Measurements from ENCODE around the gene HOXD12.

DNA sequence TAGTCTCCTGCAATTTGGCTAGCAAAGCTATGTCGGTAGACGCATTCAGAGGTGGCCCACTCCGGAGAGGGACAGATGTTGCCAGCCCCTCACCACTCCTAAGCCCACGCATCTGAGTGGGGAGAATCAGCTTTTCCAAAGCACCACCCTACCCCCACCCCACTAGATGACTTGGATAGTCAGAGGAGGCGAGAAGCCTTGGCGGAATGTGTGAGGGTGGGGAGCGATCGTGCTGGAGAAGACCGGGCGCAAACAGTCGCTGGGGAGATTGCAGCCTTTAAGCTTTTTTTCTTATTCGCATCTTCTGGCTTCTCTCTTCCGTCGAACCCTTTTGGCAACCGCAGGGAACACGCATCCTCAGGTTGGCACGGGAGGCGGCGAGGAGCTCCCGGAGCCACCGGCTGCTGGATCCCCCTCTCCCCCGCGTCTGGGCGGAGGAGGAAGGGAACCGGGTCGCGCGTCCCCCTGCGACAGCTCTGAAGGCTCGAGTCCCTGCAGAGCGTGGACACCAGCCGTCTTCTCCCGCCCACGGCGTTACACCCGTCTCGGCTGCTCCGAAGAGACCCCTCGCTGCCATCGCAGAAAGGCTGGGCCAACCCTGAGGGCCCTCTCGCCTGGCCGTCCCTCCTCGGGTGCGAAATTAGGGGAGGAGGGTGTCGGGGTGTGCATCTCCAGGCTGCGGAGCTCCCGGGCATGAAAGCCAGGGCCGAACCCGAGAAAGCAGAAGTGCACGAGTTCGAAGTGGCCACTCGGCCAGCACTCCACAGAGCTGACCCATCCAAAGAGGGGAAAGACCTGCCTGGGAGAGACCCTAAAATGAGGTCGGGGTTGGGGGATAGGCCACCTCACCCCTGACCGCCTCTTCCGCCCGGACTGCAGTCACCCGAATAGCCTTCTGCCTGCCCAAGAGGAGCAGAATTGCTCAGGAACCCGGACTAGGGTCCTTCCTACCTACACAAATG is 28.0 kb upstream of the HOXD12 start:
- TF ChIP-seq, protein P1, sequence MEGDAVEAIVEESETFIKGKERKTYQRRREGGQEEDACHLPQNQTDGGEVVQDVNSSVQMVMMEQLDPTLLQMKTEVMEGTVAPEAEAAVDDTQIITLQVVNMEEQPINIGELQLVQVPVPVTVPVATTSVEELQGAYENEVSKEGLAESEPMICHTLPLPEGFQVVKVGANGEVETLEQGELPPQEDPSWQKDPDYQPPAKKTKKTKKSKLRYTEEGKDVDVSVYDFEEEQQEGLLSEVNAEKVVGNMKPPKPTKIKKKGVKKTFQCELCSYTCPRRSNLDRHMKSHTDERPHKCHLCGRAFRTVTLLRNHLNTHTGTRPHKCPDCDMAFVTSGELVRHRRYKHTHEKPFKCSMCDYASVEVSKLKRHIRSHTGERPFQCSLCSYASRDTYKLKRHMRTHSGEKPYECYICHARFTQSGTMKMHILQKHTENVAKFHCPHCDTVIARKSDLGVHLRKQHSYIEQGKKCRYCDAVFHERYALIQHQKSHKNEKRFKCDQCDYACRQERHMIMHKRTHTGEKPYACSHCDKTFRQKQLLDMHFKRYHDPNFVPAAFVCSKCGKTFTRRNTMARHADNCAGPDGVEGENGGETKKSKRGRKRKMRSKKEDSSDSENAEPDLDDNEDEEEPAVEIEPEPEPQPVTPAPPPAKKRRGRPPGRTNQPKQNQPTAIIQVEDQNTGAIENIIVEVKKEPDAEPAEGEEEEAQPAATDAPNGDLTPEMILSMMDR (IDR thresholded peaks at IDR 0.05) = no peak
- no peak for TF ChIP-seq POLR2A (IDR thresholded peaks at IDR 0.05)

All from lower leg skin (tissue), 3 donors.